Fibroblast of pulmonary artery (primary cell): ENCODE data around the gene ZBTB20.
A peak's percentile ranks its signal among the peaks of the same experiment; 100 is the strongest.

Source experiments
- DNase-seq: peaks from one replicate; pipeline ENCODE4 v3.0.0-alpha.2; 2010; ENCODE audit warnings: low read depth
- H3K4me3 ChIP-seq: replicated peaks from 2 replicates; pipeline ENCODE4 v1.5.1; 2011; ENCODE audit warnings: low read depth, mild to moderate bottlenecking, control low read depth, low read length, moderate library complexity
- TF ChIP-seq, protein P1 (sequence below): IDR thresholded peaks from 2 replicates; pipeline ENCODE4 v1.5.1; 2011; ENCODE audit warnings: mild to moderate bottlenecking, control low read depth, low read length, inconsistent platforms; ENCODE audit errors: missing control alignments

The ZBTB20 gene

DNA sequence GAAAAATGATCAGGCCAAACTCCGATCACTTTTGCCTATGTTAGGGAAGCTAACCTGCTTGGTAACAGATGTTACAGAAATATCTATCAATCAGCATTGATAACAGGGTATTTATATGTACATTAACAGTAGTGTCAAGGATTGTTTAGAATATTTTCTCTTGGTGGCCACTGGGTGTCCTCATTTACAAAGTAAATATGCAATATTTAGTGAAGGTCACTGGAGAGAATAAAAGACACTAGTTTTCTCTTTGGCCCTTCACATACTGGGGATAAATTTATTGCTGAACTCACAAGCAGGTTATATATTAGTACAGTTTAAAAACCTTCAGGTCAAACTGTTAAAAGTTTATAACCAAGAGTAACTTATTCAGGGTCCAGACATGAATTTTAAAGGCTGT lies 784.3 kb downstream of the ZBTB20 start:
- TF ChIP-seq, protein P1, sequence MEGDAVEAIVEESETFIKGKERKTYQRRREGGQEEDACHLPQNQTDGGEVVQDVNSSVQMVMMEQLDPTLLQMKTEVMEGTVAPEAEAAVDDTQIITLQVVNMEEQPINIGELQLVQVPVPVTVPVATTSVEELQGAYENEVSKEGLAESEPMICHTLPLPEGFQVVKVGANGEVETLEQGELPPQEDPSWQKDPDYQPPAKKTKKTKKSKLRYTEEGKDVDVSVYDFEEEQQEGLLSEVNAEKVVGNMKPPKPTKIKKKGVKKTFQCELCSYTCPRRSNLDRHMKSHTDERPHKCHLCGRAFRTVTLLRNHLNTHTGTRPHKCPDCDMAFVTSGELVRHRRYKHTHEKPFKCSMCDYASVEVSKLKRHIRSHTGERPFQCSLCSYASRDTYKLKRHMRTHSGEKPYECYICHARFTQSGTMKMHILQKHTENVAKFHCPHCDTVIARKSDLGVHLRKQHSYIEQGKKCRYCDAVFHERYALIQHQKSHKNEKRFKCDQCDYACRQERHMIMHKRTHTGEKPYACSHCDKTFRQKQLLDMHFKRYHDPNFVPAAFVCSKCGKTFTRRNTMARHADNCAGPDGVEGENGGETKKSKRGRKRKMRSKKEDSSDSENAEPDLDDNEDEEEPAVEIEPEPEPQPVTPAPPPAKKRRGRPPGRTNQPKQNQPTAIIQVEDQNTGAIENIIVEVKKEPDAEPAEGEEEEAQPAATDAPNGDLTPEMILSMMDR = peak; percentile 43
- H3K4me3 ChIP-seq = no peak overlapping the region
- DNase-seq = peak; percentile 62

DNA sequence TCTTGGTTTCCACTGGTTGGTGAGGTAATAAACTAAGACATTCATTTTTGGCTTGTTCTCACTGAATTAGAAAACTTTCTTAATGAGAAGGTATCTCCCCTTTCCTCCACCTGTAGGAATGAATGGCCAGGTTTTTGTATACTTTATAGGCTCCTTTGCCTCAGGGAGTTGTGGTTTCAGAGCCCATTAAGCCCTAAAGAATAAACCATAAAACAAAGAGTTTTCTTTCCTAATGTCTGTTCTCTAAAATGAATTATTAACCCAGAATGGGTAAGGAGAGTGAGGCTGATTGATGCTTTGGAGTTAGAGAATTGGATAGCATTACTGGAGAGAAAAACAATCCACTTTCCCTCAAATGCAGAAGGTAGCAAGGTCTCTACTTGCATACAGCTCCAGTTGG lies 785.7 kb downstream of the ZBTB20 start:
- TF ChIP-seq, protein P1 = no peak

DNA sequence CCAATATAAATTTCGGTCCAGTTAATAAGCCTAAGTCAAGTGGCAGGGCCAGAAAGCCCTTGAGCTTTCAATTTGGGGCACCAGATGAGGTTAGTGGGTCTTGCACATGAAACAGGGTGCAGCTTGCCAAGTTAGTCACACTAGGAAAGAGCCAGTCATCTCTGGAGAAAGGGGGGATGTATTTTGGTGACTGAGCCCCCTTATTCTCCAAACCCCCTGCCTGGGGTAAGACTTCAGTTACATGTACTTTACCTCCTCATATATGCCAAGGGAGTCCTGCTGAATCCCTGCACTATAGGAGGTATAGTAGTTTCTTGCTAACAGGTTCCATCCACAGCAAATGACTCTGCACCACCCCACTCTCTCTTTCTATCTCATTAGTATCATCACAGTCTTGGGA lies 790.6 kb downstream of the ZBTB20 start:
- no peak overlapping the region for H3K4me3 ChIP-seq
- no peak for DNase-seq

More for the DNA sequence above, 785.7 kb downstream of the ZBTB20 start:
- DNase-seq = no peak
- no peak overlapping the region for H3K4me3 ChIP-seq

DNA sequence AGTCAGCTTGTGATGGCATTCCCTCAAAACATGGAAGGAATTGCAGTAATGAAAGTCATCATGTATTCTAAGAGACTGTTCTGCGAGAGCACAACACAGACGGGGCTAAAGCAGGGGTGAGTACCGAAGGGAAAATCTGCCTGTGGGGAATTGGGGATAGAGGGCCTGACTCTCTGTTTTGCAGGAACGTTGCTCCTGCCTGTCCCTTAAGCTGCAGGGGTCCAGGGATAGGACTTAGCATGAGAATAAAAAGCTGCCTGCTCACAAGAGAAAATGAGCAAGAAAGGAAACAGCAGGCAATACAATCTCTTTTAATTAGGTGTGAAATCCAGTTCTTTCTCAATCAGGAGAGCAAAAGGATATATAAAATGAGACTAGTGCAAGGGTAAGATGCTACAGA lies 791.0 kb downstream of the ZBTB20 start:
- H3K4me3 ChIP-seq = no peak overlapping the region
- no peak for DNase-seq
- TF ChIP-seq, protein P1 = no peak

More for the DNA sequence above, 790.6 kb downstream of the ZBTB20 start:
- TF ChIP-seq, protein P1 = no peak

DNA sequence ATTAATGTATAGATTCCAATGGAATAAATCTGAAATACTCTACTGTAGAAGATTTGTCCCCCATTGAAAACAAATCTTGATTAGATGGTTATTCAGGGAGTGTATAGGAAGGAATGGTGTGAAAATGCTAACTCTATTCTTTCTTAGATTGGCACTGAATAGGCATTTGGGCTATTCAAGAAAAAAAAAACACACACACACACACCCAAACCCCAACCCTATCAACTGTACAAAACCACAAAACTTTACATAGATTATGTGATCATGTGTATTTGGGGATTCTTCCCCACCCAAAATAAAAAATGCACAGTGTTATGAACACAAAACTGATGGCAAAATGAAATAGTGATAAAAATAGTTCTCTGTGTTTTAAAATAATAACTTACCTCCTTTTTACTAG lies 791.4 kb downstream of the ZBTB20 start:
- no peak for DNase-seq
- no peak overlapping the region for H3K4me3 ChIP-seq
- TF ChIP-seq, protein P1 = no peak

DNA sequence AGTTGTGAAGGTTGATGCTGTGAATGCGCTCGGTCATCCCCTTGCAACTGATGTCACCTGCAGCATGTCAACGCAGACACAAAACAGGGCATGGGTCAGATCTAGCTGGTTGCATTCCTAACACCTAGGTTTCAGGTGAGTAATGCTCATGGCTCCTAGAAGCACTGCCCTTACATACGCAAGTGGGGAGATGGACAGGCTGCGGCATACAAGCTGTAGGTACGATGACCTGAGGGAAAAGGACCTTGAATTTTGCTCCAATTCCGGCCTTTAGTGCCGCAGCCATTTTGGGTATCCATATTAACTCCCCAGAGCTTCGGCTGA lies 795.3 kb downstream of the ZBTB20 start:
- no peak overlapping the region for H3K4me3 ChIP-seq
- TF ChIP-seq, protein P1 = no peak
- no peak for DNase-seq

DNA sequence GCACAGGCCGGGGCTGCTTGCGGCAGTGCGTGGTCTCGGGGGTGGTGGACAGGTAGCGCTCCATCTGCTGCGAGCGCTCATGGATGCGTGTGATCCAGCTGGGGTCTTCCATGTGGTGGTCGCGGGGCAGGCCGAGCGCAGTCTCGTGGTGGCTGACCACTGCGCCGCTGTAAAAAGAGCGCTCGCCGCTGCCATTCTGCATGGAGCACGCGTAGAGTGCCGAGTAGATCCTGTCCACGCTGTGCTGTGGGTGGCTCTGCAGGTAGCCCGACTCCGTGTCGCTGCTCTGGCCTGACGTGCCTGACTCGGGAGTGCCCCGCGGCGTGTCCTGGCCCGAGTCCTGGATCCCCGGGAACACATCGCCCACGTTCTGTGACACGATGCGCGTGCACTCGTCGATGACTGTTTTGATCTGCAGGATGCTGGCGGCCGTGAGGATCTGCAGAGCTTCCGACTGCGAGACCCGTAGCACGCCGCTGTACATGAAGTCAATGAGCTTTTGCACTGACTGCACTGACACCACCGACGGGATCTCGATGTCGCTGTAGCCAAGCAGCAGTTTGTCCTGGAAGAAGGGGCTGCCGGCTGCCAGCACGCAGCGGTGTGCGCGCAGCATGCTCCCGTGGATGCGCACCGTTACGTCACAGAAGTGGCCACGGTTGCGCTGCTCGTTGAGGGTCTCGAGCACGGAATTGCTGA lies 795.8 kb downstream of the ZBTB20 start:
- TF ChIP-seq, protein P1 = no peak
- no peak for DNase-seq
- H3K4me3 ChIP-seq = no peak overlapping the region
